Nephron progenitor cell (in vitro differentiated cells): Measurements from ENCODE around the gene SORCS2.

Experiments
- DNase-seq: peaks from one replicate; pipeline ENCODE4 v3.0.0; 2021
- H3K27ac Mint-ChIP-seq: 2 replicates; pipeline ENCODE4 v1.8.0; 2021; ENCODE audit warnings: mild to moderate bottlenecking, moderate library complexity, mixed read lengths
- H3K27me3 Mint-ChIP-seq: 2 replicates; pipeline ENCODE4 v1.8.0; 2021; ENCODE audit warnings: mild to moderate bottlenecking, low read depth, mixed read lengths; ENCODE audit not compliant: poor library complexity
- H3K36me3 Mint-ChIP-seq: 2 replicates; pipeline ENCODE4 v1.8.0; 2021; ENCODE audit warnings: low read depth, mixed read lengths
- H3K4me1 Mint-ChIP-seq: 2 replicates; pipeline ENCODE4 v1.8.0; 2021; ENCODE audit warnings: mixed read lengths
- H3K4me3 Mint-ChIP-seq: 2 replicates; pipeline ENCODE4 v1.8.0; 2021; ENCODE audit warnings: mild to moderate bottlenecking, moderate library complexity, mixed read lengths
- H3K9me3 Mint-ChIP-seq: 2 replicates; pipeline ENCODE4 v1.8.0; 2021; ENCODE audit warnings: mild to moderate bottlenecking, moderate library complexity, mixed read lengths
- TF ChIP-seq, protein P1 (sequence below): fragments of 200-600 bp; sonication (generic); IDR thresholded peaks from 2 replicates; pipeline ENCODE4 v1.5.0; 2021; ENCODE audit warnings: antibody characterized with exemption

The SORCS2 gene

DNA sequence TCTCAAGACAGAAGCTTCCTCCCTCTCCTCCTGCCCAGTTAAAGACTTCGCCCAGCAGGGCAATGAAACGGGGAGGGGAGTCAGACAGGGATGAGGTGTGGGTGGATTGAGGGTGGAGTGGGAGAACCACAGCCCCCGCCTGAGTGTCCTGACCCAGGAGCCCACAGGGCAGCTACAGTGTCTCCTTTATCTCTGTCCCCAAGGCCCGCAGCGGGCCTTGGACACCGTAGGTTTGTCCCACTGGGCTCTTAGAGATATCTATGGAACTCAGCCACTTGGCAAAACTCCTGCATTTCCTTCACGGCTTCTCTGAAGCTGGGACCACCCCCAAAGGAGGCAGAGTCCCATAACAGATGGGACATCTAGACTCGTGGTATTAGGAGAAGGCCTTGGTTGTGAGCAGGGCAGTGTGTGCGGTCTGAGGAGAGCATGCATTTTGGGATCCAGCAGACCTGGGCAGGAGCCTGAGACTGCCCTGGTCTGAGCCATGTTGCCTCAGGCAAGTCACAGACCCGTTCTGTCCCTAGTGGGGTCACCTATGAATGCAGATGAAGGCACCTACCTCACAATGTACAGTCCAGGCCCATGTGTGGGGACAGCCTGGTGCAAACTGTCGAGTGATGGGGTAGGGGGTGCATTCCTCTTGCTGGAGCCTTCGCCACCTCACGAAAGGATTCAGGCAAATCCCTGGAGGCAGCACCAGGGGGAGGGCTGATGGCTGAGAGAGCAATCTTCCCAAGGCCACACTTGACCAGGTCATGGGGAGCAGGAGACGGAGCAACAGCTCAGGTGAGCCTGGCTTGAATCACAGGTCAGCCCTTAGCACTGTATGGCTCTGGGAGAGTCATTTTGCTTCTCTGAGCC, 468.1 kb downstream of the SORCS2 start:
- Mint-ChIP-seq H3K4me3 (peak overlapping the region; percentile 41), H3K9me3 (no peaks in the 10 kb centered on the region), H3K36me3 (no peaks in the 10 kb centered on the region), H3K27ac (peak overlapping the region; percentile 83), H3K27me3 (peaks cover 4% of the 10 kb centered on the region), H3K4me1 (peaks cover 29% of the 10 kb centered on the region)
- DNase-seq, result no peak
- TF ChIP-seq, protein P1, sequence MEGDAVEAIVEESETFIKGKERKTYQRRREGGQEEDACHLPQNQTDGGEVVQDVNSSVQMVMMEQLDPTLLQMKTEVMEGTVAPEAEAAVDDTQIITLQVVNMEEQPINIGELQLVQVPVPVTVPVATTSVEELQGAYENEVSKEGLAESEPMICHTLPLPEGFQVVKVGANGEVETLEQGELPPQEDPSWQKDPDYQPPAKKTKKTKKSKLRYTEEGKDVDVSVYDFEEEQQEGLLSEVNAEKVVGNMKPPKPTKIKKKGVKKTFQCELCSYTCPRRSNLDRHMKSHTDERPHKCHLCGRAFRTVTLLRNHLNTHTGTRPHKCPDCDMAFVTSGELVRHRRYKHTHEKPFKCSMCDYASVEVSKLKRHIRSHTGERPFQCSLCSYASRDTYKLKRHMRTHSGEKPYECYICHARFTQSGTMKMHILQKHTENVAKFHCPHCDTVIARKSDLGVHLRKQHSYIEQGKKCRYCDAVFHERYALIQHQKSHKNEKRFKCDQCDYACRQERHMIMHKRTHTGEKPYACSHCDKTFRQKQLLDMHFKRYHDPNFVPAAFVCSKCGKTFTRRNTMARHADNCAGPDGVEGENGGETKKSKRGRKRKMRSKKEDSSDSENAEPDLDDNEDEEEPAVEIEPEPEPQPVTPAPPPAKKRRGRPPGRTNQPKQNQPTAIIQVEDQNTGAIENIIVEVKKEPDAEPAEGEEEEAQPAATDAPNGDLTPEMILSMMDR, result no peak

DNA sequence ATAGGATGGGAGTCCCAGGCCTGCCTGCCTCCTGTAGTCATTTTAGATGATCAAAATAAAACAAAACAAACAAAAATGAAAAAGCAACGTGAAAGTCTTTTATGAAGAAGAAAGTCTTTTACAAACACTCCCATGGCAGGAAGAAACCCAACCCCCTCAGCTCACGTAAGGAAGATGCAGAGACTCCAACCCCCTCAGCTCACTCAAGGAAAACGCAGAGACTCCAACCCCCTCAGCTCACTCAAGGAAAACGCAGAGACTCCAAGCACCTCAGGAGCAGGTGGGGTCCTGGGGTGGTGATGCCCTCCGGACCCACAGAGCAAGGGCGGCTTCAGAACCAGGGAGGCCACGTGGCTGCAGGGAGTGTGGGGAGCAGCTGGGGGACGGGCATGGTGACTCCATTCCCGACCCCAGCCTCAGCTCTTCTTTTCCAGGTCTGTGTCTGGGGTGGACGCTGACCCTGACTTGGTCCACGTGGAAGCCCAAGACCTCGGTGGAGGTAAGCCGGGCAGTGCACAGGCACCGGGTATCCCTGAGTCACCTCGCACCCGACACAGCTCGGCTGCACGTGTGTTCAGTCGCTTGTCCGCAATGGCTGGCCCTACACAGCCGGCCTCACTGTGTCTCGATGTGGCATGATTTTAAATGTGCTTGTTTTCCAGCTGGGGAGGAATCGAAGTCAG, 468.9 kb downstream of the SORCS2 start:
- Mint-ChIP-seq H3K4me1 (peaks cover 37% of the 10 kb centered on the region), H3K9me3 (no peaks in the 10 kb centered on the region)

DNA sequence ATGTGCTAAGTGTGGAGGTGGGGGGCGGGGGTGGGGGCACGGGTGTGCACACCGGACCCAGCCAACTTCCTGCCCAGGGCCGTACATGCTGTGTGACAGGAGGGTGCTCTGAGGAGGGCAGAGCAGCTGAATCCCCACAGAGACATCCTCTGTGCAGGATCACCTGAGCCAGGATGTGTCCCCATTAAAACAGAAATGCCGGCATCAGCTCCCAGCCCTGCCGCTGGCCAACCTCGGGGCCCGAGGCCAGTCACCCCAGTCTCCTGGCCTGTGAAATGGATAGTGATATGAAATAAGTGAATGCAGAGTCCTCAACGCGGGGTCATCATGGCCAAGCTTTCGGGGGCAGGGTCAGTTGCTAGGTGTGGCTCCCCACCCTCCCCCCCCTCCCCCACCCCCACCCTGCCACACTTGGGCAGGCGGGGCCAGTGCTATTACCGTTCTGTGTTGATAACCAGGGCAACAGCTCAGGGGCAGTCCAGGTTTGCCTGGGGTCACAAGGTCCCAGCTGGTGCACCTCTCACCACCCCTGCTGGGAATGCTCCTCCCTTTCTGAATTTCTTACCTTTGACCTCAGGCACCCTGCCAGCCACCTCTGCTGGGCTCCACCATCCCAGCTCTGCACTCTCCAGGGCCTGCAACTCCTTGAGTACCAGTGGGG, 469.6 kb downstream of the SORCS2 start:
- Mint-ChIP-seq H3K4me3 (no peak overlapping the region), H3K27me3 (peaks cover 4% of the 10 kb centered on the region), H3K4me1 (peaks cover 45% of the 10 kb centered on the region), H3K9me3 (no peaks in the 10 kb centered on the region), H3K27ac (no peak overlapping the region), H3K36me3 (no peaks in the 10 kb centered on the region)
- DNase-seq, result no peak
- TF ChIP-seq, protein P1, result no peak

More for the DNA sequence above, 468.9 kb downstream of the SORCS2 start:
- no peak for DNase-seq
- Mint-ChIP-seq H3K27ac (peak overlapping the region; percentile 83), H3K4me3 (peak overlapping the region; percentile 41), H3K27me3 (peaks cover 4% of the 10 kb centered on the region), H3K36me3 (no peaks in the 10 kb centered on the region)
- TF ChIP-seq, protein P1, result no peak

DNA sequence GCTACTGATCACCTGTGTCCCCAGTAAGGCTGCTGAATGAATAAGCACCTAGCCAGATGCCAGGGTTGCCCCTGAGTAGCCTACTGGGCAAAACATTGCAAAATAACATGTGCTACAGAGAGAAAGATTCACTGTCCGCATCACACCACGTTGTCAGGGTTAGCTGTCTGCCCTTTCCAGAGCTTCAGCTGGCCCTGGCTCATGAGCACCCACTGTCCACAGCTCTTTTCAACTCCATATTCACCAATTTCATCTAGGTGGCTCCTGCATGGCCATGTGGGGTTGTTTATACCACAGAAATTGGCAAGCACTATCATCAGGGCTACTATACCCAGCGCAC, 470.1 kb downstream of the SORCS2 start:
- Mint-ChIP-seq H3K4me1 (peaks cover 49% of the 10 kb centered on the region), H3K4me3 (no peak overlapping the region), H3K27me3 (peaks cover 4% of the 10 kb centered on the region), H3K27ac (no peak overlapping the region), H3K36me3 (no peaks in the 10 kb centered on the region), H3K9me3 (no peaks in the 10 kb centered on the region)
- TF ChIP-seq, protein P1, result no peak
- no peak for DNase-seq

DNA sequence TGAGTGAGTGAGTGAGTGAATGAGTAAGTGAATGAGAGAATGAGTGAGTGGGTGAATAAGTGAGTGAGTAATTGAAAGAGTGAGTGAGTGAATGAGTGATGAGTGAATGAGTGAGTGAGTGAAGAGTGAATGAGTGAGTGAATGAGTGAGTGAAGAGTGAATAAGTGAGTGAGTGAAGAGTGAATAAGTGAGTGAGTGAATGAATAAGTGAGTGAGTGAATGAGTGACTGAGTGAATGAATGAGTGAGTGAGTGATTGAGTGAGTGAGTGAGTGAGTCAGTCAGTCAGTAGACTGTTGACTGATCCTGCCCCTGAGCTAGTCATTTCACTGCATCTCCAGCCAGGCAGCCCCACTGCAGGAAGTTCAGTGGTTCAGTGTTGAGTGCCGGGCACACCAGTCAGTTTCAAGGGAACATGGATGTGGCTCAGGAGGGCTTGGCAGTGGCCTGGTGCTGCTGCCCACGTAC, 470.8 kb downstream of the SORCS2 start:
- Mint-ChIP-seq H3K9me3 (no peaks in the 10 kb centered on the region), H3K27me3 (peaks cover 7% of the 10 kb centered on the region), H3K27ac (peak overlapping the region; percentile 8), H3K36me3 (no peaks in the 10 kb centered on the region), H3K4me1 (peaks cover 56% of the 10 kb centered on the region), H3K4me3 (no peak overlapping the region)
- TF ChIP-seq, protein P1, result no peak
- DNase-seq, result no peak
